ENCODE results near the gene FBXL17.

The FBXL17 gene

DNA sequence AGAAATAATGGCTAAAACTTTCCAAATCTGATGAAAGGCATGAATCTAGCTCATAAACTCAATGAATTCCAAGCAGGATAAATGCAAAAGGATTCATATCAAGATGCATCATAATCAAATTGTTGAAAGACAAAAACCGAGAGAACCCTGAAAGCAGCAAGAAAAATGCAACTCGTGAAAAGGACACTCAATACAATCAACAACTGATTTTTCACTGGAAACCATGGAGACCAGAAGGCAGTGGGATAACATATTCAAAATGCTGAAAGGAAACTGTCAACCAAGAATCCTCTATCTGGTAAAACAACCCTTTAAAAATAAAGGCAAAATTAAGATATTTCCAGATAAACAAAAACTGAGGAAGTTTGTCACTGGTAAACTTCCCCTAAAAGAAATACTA is 9.5 kb downstream of the FBXL17 start:
- DNase-seq: no peak

DNA sequence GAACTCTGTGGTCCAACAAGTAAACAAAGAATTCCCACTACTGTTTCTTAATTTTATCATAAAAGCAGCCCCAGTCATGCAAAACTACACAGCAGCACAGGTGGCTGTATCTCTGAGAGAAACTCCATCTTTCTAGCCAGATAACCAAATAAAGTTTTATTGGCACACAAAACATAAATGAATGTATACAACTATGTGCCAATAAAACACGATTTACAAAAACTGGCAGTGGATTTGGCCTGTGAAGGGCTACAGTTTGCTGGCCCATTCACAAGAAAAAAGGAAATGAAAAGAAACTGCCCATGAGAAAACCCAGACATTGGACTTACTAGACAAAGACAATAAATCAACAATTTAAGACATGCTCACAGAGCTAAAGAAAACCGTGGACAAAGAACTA is 10.6 kb downstream of the FBXL17 start:
- no peak for DNase-seq

DNA sequence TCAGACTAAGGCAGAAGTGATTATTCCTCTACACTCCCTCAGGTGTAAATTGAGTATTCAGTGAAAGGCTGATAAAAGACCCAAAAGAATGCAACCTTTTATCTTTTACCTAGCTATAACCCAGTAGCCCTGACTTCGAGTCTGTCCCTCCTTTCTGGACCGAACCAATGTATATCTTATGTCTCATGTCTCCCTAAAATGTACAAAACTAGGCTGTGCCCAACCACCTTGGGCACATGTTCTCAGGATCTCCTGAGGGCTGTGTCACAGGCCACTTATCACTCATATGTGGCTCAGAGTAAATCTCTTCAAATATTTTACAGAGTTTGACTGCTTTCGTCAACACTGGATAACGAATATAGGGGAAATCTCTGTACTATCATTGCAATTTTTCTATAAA is 12.7 kb downstream of the FBXL17 start:
- DNase-seq: no peak

DNA sequence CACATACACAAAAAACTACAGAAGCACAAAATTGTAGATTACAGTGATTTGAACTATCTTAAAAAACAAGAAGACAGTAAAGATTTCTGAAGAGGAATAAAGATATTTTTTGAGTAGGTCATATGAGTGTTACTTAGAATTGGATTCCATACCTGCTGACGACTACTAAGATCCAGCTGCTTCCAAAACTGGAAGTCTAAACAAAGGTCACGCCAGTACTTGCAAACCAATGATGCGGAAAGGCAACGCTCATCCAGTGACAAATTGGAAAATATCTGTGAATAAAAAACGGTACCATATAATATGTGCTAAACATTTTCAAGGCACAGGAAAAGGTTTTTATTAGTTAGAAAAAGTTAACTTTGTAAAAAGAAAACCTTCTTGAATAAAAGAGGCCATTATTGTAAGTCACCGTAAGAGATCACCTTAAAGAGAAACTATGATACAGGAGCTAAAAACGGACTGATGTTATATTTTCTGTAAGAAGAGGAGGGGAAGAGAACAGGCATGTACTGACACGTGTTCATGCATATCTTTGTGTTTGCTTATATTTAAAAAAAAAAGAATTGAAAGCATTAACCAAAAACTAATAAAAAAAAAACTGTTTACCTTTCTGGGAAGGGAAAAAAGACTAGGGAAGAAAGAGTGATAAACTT is 14.1 kb downstream of the FBXL17 start:
- DNase-seq: no peak

DNA sequence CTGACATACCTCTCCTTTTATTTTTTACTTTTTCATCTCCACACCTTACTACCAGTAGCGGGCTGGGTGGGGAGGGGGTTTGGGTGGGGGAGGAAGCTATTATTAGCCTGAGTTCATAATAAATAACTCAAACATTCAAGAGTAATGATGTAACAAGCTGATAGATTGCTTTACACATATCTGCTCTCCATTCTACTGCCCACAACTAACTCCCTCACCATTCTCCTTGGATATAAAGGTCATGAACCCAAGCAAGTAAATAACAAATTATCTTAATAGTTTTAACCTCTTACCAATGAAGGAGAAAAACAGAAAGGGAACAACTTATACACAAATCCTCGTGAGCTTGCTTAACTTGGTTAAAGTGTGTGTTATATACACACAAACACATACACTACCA is 15.4 kb downstream of the FBXL17 start:
- no peak for DNase-seq

DNA sequence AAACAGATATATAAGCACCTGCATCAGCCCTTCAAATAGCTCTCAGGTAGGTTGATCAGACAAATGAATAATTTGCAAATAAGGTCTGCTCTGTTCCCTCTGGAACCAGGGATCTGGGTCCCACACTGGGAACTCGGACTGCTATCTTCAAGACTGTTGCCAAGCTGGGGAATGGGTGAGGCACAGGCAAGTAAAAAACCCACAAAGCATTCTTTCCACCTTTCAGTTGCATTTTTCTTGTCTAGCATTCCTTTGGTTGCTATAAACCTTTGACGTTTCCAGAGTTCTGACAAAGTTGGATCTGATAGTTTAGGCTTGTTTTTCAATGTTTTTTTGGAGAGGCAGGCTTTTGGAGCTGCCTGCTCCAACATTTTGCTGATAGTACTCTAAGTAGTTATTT is 20.1 kb downstream of the FBXL17 start:
- DNase-seq: no peak

DNA sequence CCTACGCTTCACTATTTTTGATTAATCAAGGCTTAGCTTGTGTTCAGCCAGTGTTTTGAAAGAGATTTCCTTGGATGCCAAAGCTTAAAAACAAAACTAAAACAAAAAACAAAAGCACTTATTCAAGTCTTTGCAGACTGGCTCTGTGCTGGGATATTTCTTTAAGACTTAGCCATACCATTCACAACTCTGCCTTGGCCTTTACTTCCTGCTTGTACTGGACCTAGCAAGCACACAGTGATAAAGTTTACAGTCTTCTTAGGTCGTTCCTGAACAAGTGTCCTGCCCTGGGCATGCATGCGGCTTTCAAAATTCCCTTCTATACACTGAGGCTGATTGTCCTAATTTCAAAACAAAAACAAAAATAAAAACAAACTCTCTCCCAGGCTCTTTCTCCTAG is 20.7 kb downstream of the FBXL17 start:
- DNase-seq: no peak

DNA sequence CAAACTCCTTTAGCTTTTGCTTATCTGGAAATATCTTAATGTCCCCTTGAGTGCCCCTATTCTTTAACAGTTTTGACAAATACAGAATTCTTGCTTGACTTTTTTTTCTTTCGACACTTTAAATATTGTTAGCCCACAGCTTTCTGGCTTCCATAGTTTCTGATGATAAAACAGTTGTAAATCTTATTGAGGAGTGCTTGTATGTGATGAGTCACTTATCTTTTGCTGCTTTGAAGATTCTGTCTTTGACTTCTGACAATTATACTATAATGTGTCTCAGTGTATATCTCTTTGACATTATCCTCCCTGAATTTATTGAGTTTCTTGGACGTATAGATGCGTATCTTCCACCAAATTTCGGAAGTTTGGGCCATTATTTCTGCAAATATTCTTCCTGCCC is 21.6 kb downstream of the FBXL17 start:
- no peak for DNase-seq

DNA sequence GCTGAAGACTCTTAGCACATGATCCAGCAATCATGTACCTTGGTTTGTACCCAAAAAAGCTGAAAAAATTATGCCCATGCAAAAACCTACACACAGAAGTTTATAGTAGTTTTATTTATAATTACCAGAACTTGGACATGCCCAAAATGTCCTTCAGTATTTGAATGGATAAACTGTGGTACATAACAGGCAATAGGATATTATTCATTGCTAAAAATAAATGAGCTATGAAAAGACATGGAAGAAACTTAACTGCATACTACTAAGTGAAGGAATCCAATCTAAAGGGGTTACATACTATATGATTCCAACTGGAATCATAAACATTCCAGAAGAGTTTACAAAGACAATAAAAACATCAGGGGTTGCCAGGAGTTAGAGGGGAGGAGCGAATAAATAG is 25.6 kb downstream of the FBXL17 start:
- DNase-seq: no peak

DNA sequence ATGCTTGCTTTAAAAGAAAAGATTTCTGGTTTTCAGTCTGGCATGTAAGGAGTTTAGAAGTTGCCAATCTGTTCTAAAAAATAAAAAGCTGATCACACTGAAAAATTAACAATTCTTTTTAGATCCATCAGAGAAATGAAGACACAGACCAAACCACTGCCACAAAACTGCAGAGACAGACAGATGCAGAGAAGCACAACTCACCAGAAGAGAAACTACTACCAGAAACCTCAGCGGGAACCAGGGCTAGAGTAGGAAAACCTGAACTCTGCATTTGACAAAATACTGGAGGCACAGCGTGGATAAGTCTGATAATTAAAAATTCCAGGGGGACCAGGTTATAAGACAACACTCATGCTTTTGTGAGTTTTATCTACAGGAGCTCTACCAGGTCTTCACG is 28.8 kb downstream of the FBXL17 start:
- no peak for DNase-seq

DNA sequence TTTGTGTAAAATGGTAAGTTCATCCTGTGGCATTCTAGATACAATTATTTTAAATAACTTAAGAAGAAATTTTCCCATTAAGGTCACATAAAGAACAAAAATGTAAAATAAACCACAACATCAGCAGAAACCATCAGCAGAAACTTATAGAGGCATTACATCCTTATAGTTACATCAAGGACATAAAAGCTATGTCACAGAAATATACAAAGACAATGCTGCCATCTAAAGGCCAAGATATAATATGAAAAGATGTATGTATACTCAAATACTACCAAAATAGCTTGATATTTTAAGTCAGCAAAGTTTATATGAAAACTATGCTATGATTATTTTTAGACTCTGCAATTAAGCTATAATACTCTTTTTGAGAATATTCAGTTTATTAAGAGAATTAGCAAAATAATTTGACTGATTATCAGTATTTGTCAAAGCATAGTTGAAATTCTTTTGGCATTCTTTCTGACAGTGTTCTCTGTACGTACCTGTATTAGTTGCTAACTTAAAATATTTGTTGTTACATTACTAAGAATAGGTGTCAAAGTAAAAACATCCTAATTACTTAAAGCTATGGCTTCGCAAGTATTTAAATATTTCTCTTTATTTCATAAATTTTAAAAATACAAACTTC is 36.2 kb downstream of the FBXL17 start:
- DNase-seq: no peak

DNA sequence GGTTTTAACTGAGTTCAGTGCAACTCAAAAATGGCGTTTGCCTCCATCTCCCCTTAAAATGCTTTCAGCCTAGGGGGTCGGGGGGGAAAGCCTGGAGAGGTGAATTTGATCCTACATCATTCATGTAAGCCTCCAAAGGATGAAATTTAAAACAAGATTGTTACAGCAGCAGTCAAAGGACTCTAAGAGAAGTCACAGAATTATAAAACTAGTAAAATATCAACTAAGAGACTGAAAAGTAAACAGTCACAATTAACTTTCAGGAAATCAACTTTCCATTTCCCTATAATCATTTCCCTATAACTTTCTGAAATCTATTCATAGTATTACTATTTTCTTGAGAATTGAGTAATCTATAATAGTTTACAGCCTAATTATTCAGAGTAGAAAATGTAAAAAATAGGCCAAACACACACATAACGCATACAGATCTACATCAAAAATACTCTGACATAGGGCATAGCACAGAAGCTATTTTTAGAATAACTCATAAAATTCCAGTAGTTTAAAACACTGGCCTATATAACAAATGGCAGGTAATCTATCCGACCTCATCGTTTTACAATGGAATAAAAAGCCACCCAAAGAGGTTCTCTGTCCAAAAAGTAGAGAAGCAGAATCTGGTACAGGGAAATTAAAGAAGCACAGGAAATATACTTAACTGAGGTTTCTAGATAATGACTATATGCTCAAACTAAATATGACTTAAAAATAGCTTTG is 37.6 kb downstream of the FBXL17 start:
- no peak for DNase-seq

DNA sequence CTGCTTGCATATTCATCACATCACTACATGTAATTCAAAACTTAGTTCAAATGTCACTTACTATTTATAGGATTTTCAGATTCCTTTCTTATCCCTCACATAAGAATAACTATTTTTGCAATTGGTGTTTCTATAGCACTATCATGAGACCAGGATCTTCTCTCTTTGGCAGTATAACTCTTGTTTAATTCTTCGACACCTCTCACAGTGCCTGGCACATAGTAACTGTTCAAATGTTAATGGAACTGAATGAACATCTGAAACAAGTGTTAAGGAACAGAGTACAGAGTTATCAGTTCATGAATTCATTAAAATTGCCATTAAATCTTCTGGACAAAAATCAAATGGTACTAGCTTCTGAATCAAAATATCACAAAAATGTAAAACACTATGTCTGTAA is 40.0 kb downstream of the FBXL17 start:
- DNase-seq: no peak

DNA sequence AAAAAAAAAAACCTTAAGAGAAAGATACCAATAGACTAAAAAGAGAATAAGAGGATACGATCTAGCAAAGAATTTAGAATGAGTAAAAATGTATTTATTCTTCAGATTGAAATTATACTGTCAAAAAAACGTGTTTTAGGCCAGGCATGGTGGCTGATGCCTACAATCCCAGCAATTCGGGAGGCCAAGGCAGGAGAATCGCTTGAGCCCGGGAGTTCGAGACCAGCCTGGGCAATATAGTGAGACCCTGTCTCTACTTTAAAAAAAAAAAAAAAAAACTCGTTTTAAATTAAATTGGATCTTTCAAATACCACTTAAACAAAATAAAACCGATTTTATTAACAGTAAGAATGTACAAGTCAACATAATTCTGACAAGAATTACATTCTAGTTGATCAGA is 41.8 kb downstream of the FBXL17 start:
- DNase-seq: no peak

DNA sequence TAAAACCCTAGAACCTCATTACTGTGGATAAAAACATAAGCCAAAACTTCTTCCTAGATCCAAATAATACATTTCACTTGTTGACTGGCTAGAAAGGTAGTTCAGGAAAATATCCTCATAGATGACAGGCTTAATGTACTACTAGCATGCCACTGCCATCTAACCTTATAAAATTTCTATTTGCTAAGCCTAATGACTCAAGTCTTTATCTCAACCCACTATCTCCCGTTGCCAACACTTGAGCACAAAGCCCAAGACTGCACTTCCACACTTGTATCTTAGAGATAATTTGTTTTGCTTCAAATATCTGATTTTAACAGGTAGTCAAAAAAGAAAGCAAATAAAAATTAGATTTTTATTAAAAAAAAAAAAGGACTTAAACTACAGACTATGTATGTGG is 42.7 kb downstream of the FBXL17 start:
- DNase-seq: no peak

DNA sequence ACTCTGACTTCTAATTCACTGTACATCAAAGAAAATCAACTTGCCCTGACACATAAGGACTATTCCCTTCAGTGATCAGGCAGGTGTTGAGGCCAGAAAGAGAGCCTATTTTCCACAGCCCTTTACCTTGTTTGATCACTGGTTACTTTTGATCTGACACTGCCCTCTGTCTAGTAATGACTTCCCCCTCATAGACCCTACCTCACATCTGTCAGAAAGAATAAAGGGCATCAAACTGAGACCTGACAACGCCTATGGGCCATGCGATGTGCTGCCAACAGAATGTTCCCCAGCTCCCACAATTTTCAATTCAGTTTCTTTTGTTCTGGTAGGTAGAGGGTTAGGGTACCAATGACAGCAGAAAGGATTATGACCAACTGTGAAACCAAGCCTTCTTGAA is 47.7 kb downstream of the FBXL17 start:
- DNase-seq: no peak

DNA sequence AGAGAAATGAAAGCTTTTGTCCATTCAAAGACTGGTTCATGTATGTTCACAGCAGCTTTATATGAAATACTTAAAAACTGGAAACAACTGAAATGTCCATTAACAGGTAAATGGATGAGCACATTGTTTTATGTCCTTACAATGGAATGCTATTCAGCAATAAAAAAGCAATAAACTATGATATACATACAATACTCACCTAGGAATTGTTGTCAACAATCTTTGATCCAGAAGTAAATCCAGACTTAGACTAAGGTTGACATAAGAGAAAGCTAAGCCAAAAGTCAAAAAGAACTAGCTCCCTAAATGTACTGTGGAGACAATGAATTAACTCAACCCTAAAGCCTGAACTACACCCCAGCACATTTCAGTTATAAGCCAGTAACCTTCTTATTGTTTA is 54.9 kb downstream of the FBXL17 start:
- no peak for DNase-seq

DNA sequence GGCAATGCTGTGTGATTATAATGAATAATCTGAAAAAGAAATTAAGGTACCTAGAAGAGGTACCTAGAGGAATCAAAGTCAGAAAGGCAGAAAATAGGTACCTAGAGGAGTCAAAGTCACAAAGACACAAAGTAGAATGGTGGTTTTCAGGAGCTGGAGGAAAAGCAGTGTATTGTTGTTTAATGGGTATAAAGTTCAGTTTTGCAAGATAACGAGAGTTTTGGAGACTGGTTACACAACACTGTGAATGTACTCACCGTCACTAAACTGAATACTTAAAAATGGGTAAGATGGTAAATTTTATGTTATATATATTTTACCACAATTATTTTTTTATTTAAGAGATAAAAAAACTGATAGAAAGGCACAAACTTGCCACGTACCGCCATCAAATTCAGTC is 57.0 kb downstream of the FBXL17 start:
- no peak for DNase-seq

DNA sequence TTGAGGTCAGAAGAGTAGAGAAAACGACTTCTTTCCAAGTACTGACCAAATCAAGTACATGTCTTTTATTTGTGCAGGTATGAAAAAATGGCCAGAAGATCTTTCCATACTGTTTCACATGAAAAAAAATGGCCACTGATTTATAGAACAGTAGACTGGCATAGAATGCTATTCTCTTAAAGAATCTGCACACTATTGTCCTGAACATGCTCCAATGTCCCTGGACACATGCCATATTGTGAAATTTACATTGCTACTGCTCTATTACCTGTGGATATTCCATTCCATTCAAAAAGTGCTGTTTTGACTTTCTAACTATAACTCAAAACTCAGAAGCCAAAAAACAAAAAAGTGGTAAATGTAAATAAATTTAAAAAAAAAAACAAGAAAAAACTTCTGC is 60.6 kb downstream of the FBXL17 start:
- DNase-seq: no peak

DNA sequence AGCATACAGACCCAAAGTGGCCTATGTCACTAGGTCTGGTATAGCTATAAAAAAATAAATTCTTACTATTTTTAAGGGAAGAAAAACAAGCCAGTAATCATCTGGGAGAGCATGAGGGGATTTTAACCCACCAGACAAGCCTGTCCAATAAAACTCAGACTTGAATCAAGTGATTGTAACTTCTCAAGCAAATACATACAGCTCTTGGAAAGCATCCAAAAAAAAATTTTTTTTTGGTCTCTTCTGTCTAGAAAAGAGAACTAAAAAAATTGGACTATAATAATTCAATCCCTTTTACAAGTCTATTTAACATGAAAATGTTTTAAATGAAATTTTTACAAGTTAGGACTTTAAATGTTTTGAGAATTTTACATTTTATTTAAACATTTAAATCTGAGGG is 61.7 kb downstream of the FBXL17 start:
- DNase-seq: no peak

DNA sequence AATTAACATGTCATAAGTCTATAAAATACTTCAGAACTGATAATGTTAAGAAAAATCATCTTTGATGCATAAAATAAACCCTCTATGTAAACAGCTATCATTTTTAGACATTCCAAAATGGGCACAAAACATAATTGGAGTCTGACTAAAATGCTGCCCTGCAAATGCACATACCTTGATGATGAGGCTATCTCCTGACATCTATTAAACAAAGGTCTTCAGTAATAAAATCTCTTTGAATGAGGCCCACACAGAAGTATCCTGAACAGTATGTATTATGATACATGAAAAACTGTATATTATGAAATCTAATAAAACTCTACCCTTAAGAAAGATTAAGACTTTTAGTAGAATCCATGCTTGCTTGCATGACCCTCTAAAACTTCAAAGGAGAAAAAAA is 66.1 kb downstream of the FBXL17 start:
- DNase-seq: no peak

DNA sequence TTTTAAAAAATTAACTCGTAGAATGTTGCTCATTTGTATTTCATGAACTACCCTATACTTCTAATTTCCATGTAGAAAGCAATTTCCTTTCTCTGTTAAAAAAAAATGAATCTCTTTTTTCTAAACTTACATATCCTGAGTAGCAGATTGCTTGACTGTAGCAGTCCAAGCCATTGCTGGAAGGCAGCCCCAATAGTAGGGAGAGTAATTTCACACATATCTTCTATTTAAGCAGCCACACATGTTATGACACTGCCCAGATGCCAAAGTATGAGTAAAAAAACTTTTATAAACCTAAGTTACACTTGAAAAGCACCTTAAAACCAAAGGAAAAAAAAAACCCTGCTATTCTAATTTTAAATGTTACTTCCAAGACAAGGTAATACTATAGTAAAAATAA is 69.6 kb downstream of the FBXL17 start:
- no peak for DNase-seq

DNA sequence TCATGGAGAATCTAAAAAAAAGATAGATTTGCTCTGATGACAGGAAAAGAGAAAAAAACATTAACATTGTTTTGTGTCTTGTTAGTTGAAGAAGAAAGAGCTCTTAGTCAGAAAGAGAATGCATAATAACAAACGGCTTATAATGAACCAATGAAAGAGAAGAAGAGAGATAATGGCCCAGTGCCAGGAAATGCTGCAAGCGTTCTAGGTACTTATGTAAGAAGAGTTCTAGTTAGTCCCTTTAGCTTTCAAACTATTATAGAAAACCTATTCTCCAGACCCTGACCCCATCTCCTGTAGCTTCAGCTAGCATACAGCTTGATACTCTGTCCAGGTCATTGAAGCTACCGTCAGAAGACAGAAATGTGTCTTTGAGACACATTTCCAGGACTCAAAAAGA is 70.2 kb downstream of the FBXL17 start:
- no peak for DNase-seq

DNA sequence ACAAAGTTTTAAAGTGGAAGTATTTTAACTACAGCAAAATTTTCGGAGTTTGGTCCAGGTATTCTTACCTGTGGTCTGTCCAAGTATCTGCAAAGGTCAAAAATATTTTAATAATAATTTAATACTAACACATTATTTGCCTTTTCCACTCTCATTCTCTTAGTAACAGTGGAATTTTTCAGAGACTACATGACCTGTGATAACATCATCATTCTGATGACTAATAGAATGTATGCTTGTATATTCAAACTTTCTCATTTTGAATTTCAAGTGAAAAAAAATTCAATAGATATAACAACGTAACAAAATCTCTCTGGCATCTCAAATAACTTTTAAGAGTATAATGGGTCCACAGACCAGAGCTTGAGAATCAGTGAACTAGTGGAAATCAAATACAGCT is 78.3 kb downstream of the FBXL17 start:
- no peak for DNase-seq

DNA sequence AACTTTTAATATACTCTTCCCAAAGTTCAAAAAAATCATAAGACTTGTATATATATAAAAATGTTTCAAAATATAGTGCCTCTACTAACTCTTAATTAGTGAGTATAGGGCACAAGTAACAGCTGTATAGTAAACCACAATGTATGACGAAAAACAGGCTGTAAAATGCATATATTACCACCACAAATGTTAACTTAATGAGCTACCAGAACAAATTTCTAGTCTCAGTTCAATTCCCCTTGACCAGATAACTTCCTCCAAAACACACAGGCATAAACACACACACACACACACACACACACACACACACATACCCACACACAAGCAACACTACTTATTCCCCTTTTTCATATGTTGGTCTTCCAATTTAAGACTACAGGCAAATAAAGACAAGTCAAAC is 78.8 kb downstream of the FBXL17 start:
- no peak for DNase-seq

Data from NCI-H2107 (cell line).